Activated CD8-positive, alpha-beta memory T cell treated with anti-CD3 and anti-CD28 coated beads, Interleukin-2, amount 10 ng/mL, durations not matched to agents 7 days and 5 days (primary cell): ENCODE measurements around the gene SMC2. TPM values are rescaled to one million over a fixed set of nuclear protein-coding genes. Genes with fewer than 3 reads are reported as not detected.

Experiments used
- ATAC-seq: fragments of 150-1000 bp; cut with Tn5 transposase; one replicate; pipeline ENCODE4 v1.10.0; 2021; ENCODE audit warnings: moderate library complexity
- CTCF ChIA-PET: fragments of 350-600 bp; sonication (Branson Sonifier 250); formaldehyde crosslinking; loops from one replicate; lab custom pipeline; 2021; ENCODE audit warnings: antibody characterized with exemption; lab: Charles Lee
- DNase-seq: peaks from one replicate; pipeline ENCODE4 v3.0.0-alpha.2; 2020
- H3K27ac Mint-ChIP-seq: one replicate; pipeline ENCODE4 v1.8.0; 2021; ENCODE audit warnings: mild to moderate bottlenecking, mixed read lengths
- H3K27me3 Mint-ChIP-seq: one replicate; pipeline ENCODE4 v1.8.0; 2021; ENCODE audit warnings: mixed read lengths
- H3K36me3 Mint-ChIP-seq: one replicate; pipeline ENCODE4 v1.8.0; 2021; ENCODE audit warnings: mild to moderate bottlenecking, mixed read lengths
- H3K4me1 Mint-ChIP-seq: one replicate; pipeline ENCODE4 v1.8.0; 2021; ENCODE audit warnings: mixed read lengths
- H3K4me3 Mint-ChIP-seq: one replicate; pipeline ENCODE4 v1.8.0; 2021; ENCODE audit warnings: mild to moderate bottlenecking, moderate library complexity, mixed read lengths
- H3K9me3 Mint-ChIP-seq: one replicate; pipeline ENCODE4 v1.8.0; 2022; ENCODE audit warnings: low read depth, mixed read lengths
- total RNA-seq, 2 experiments: library from RNA; stranded (reverse); gene quantifications; one replicate each; pipeline ENCODE4 v1.2.3, GENCODE V29; 2021

The SMC2 gene
- total RNA-seq, 2 experiments from 2014 or later: 60.0 to 68.8 TPM

DNA sequence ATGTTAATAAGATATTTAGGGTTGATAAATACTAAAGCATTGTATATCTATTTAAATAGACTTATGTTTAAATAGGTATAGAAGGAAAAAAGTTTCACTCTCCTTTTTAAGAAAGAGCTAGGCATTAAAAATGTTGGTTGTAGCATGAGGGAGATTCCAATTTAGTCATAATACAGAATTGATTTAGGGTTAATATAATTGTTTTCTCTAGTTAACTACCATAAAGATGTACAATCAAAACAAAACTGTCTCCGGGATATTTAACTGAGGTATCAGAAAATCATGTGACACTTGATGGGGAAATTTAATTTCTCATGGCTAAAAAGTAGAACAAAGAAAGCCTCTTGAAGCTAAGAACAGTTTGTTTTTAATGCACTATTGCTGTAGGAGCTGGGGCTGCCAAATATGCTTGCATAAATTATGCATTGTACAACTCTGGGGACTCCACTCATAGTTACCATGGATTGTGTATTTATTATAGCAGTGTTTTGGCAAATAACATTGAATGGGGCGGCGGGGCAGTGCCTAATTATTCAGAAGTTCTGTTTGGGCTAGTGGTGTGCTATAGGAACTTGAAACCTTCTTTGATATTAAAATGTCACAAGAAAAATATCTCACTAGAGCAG, 44.2 kb downstream of the SMC2 start:
- Mint-ChIP-seq H3K9me3 (peaks cover 2% of the 10 kb centered on the region), H3K4me1 (peaks cover 12% of the 10 kb centered on the region), H3K4me3 (no peak overlapping the region), H3K27me3 (no peaks in the 10 kb centered on the region), H3K36me3 (peaks cover 75% of the 10 kb centered on the region), H3K27ac (no peak overlapping the region)
- ATAC-seq: no peak
- DNase-seq: no peak
- CTCF ChIA-PET: no interaction called here

DNA sequence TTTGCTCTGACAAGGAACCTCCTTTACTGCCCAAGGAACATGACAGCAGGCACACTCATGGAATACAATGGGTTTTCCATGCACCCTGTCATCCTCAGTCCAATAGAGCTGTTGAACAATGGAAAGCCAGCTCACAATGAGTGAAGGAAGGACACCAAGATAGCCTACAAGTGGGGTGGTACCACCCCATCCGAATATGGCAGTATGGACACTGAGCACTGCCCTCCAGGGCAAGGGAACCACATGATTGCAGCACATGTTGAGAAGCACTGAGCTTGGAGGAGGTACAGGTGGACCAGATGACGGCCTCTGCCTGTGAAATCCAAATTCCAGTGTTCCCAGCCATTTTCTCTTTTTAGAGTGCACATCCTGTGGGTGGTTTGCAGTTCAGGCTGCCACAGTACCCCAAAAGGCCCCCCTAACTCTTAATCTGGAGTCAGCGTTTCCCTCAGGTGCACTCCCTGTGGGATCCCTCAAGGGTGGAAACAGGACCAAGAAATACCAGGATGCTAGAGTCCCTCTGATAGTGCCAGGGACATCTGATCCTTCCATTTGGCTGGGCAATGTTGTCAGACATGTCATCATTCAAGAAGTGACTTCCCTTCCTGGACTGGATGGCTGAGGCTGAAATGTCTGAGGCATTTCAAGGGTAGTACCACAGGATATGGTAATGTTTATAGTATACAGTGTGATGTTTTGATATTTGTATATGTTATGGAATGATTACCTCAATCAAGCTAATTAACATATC, 48.9 kb downstream of the SMC2 start:
- H3K36me3 Mint-ChIP-seq: peaks cover 40% of the 10 kb centered on the region
- DNase-seq: peak; percentile 39
- H3K9me3 Mint-ChIP-seq: no peaks in the 10 kb centered on the region
- H3K4me3 Mint-ChIP-seq: no peak overlapping the region
- CTCF ChIA-PET: no interaction called here
- no peaks in the 10 kb centered on the region for H3K27me3 Mint-ChIP-seq
- no peak overlapping the region for H3K27ac Mint-ChIP-seq
- no peak for ATAC-seq
- peaks cover 16% of the 10 kb centered on the region for H3K4me1 Mint-ChIP-seq

DNA sequence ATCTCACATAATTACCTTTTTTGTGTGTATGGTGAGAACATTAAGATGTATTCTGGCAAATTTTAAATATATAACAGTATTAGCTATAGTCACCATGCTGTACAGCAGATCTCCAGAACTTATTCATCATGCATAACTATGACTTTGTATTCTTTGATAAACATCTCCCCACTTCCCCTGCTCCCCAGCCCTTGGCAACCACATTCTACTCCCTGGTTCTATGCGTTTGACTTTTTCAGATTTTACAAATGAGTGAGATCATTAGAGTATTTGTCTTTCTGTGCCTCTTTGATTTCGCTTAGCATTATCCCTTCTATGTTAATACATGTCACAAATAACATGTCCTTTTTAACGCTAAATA, 49.4 kb downstream of the SMC2 start:
- Mint-ChIP-seq H3K27ac (no peak overlapping the region), H3K36me3 (peaks cover 37% of the 10 kb centered on the region), H3K4me1 (peaks cover 16% of the 10 kb centered on the region), H3K9me3 (no peaks in the 10 kb centered on the region), H3K27me3 (no peaks in the 10 kb centered on the region), H3K4me3 (no peak overlapping the region)
- ATAC-seq (no peak), DNase-seq (no peak)
- CTCF ChIA-PET: no interaction called here

DNA sequence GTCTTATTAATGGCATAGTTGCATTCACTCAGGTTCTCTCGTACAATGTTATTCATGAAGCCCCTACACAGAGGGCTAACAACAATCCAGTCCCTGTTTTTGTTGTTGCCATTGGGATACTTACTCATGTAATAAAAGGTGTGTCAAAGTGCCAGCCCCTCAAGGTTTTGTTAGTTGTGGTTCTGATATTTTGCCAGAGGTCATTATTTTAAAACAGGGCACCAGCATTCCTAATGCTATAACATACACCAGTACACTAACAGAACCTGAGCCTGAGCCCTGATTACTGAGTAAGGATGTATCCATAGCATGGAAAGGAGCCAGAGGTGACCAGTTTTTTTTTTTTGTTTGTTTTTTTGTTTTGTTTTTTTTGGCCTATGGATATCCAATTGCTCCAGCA, 50.2 kb downstream of the SMC2 start:
- Mint-ChIP-seq H3K36me3 (peaks cover 31% of the 10 kb centered on the region), H3K27ac (no peak overlapping the region), H3K4me1 (peaks cover 16% of the 10 kb centered on the region), H3K4me3 (no peak overlapping the region), H3K9me3 (no peaks in the 10 kb centered on the region), H3K27me3 (no peaks in the 10 kb centered on the region)
- ATAC-seq (no peak), DNase-seq (no peak)
- CTCF ChIA-PET: no interaction called here

DNA sequence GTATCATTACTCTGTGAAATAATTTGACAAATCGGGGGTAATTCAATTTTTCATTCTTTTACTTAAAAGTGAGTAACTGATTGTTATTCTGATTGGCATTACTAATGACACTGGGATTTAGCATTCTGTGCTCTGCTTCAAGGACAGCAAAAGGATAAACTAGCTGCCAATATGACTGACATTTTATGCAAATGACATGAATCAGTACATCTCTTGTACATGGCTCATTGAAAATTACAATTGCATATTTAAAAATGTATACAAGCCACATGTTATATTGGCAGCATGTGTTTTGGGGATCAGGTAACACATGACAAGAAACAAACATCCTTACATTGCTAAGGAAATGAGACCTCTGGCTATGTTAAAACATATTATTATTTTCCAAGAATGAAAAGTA, 79.0 kb downstream of the SMC2 start:
- H3K36me3 Mint-ChIP-seq: no peaks in the 10 kb centered on the region
- ATAC-seq (no peak), DNase-seq (no peak)
- no peak overlapping the region for H3K27ac Mint-ChIP-seq
- H3K4me3 Mint-ChIP-seq: no peak overlapping the region
- no peaks in the 10 kb centered on the region for H3K9me3 Mint-ChIP-seq
- CTCF ChIA-PET: no interaction called here
- no peaks in the 10 kb centered on the region for H3K4me1 Mint-ChIP-seq
- H3K27me3 Mint-ChIP-seq: no peaks in the 10 kb centered on the region

DNA sequence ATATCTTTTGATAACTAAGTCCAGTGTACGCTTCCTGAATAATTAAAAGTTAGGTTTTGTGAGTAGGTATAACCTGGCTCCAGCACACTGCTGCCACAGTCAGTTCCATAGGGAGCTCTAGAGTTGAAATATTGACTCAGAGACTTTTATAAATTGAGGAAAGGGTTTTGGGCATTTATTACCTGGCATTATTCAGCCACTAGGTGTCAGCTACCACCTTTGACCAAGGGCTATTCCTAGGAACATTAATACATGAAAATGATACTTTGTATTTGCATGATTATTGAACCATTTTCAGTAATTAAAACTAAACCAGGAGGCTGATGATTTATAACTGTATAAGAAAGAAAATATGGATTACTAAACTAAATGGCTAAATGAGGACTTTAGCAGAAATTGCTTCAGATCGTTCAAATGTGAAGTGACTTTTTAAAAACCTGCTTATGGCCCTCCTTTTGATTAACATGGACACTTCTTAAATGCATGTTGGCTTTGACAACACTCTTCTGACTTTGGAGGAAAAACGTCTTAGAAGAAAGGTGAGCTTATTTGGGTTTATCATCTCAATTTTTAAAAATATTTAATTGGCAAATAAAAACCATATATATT, 83.0 kb downstream of the SMC2 start:
- Mint-ChIP-seq H3K4me1 (no peaks in the 10 kb centered on the region), H3K4me3 (no peak overlapping the region), H3K36me3 (no peaks in the 10 kb centered on the region), H3K27me3 (no peaks in the 10 kb centered on the region), H3K27ac (no peak overlapping the region), H3K9me3 (no peaks in the 10 kb centered on the region)
- no peak for DNase-seq
- CTCF ChIA-PET: no interaction called here
- no peak for ATAC-seq

DNA sequence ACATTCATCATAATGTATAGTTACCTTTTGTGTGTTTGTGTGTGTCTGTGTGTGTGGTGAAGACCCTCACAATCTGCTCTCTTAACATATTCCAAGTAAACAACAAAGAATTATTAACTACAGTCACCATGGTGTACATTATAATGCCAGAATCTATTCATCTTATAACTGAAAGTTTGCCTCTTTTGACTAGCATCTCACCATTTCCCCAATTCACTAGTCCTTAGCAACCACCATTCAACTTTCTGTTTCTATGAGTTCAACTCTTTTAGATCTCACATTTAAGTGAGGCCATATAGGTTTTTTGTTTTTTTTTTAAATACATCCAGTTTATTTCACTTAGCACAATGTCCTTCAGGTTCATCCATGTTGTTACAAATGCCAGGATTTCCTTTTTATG, 83.6 kb downstream of the SMC2 start:
- no peaks in the 10 kb centered on the region for H3K36me3 Mint-ChIP-seq
- no peak overlapping the region for H3K4me3 Mint-ChIP-seq
- no peak overlapping the region for H3K27ac Mint-ChIP-seq
- no peaks in the 10 kb centered on the region for H3K9me3 Mint-ChIP-seq
- H3K27me3 Mint-ChIP-seq: no peaks in the 10 kb centered on the region
- DNase-seq (no peak), ATAC-seq (no peak)
- CTCF ChIA-PET: no interaction called here
- no peaks in the 10 kb centered on the region for H3K4me1 Mint-ChIP-seq
